IMR-90 (cell line): ENCODE measurements around the gene WDR27. TPM values are rescaled to one million over a fixed set of nuclear protein-coding genes. Genes with fewer than 3 reads are reported as not detected.
A peak's percentile ranks its signal among the peaks of the same experiment; 100 is the strongest.

Experiments used
- ATAC-seq: fragments of 200-7000 bp; cut with Tn5 transposase; 2 replicates; pipeline ENCODE4 v1.9.1; 2020; ENCODE audit warnings: low read depth, mild to moderate bottlenecking, moderate library complexity
- BruUV-seq: library from RNA; stranded (reverse); fragments of 400-500 nt; replicated peaks from 2 replicates; lab custom pipeline; 2021; lab: Mats Ljungman, UMichigan
- CTCF ChIA-PET: fragments of 300-600 bp; formaldehyde crosslinking; extraction: SDS; loops from one replicate; lab custom pipeline; 2021; ENCODE audit warnings: antibody characterized with exemption; lab: Yijun Ruan, JAX
- POLR2A ChIA-PET: fragments of 300-600 bp; sonication (Branson Sonifier 250); formaldehyde crosslinking; loops from one replicate; lab custom pipeline; 2022; ENCODE audit warnings: antibody characterized with exemption; ENCODE audit not compliant: unreplicated experiment; lab: Charles Lee
- DNase-seq: peaks from one replicate; pipeline ENCODE4 v3.0.0; 2013
- H2AFZ ChIP-seq: replicated peaks from 2 replicates; pipeline ENCODE3; 2013; ENCODE audit warnings: low read length, mild to moderate bottlenecking; ENCODE audit not compliant: poor library complexity
- H2AK5ac ChIP-seq: 2 replicates; pipeline ENCODE4 v1.6.1; 2013; ENCODE audit warnings: low read depth, low read length, inconsistent platforms
- H2AK9ac ChIP-seq: replicated peaks from 2 replicates; pipeline ENCODE3; 2013; ENCODE audit warnings: mild to moderate bottlenecking, low read depth, low read length, moderate library complexity; ENCODE audit not compliant: poor library complexity
- H2BK120ac ChIP-seq: 2 replicates; pipeline ENCODE4 v1.6.1; 2013; ENCODE audit warnings: low read depth, low read length, inconsistent platforms
- H2BK15ac ChIP-seq: 3 replicates; pipeline ENCODE4 v1.6.1; 2013; ENCODE audit warnings: low read depth, low read length, inconsistent platforms
- H2BK20ac ChIP-seq: 2 replicates; pipeline ENCODE4 v1.6.1; 2013; ENCODE audit warnings: low read depth, mild to moderate bottlenecking, inconsistent platforms, low read length, moderate library complexity
- H2BK5ac ChIP-seq: 2 replicates; pipeline ENCODE4 v1.6.1; 2013; ENCODE audit warnings: mild to moderate bottlenecking, low read depth, low read length, inconsistent platforms; ENCODE audit not compliant: poor library complexity, severe bottlenecking
- H3K14ac ChIP-seq: replicated peaks from 2 replicates; pipeline ENCODE4 v1.6.1; 2013; ENCODE audit warnings: low read depth, low read length, inconsistent platforms
- H3K18ac ChIP-seq: 2 replicates; pipeline ENCODE4 v1.6.1; 2013; ENCODE audit warnings: low read depth, low read length, control low read depth
- H3K23ac ChIP-seq: 2 replicates; pipeline ENCODE4 v1.6.1; 2013; ENCODE audit warnings: low read depth, low read length, inconsistent platforms
- H3K27ac ChIP-seq: 2 replicates; pipeline ENCODE4 v1.5.1; 2013; ENCODE audit warnings: mild to moderate bottlenecking, control low read depth, low read length; ENCODE audit not compliant: insufficient read depth
- H3K27me3 ChIP-seq: 2 replicates; pipeline ENCODE4 v1.6.1; 2013; ENCODE audit warnings: low read length; ENCODE audit not compliant: control insufficient read depth, insufficient read depth
- H3K36me3 ChIP-seq: 2 replicates; pipeline ENCODE4 v1.6.1; 2013; ENCODE audit warnings: low read length, mixed read lengths; ENCODE audit not compliant: control insufficient read depth, insufficient read depth
- H3K4ac ChIP-seq: 2 replicates; pipeline ENCODE4 v1.6.1; 2013; ENCODE audit warnings: low read depth, low read length, inconsistent platforms
- H3K4me1 ChIP-seq: 2 replicates; pipeline ENCODE4 v1.6.1; 2013; ENCODE audit warnings: low read length, mixed read lengths; ENCODE audit not compliant: control insufficient read depth, insufficient read depth
- H3K4me2 ChIP-seq: 2 replicates; pipeline ENCODE4 v1.6.1; 2013; ENCODE audit warnings: low read depth, mild to moderate bottlenecking, control low read depth, low read length, moderate library complexity
- H3K4me3 ChIP-seq: 2 replicates; pipeline ENCODE4 v1.5.1; 2013; ENCODE audit warnings: low read depth, mild to moderate bottlenecking, control low read depth, low read length, moderate library complexity; ENCODE audit not compliant: insufficient read depth
- H3K56ac ChIP-seq: 2 replicates; pipeline ENCODE4 v1.6.1; 2013; ENCODE audit warnings: low read length, inconsistent platforms; ENCODE audit not compliant: insufficient read depth; ENCODE audit errors: extremely low read depth
- H3K79me1 ChIP-seq, 2 experiments: 2 replicates each; pipeline ENCODE4 v1.6.1; 2013; ENCODE audit warnings: low read length in 2 of 2, inconsistent platforms in 1 of 2, low read depth in 1 of 2
- H3K9ac ChIP-seq: 2 replicates; pipeline ENCODE4 v1.6.1; 2013; ENCODE audit warnings: low read depth, low read length, control low read depth
- H3K9me1 ChIP-seq: 2 replicates; pipeline ENCODE4 v1.6.1; 2013; ENCODE audit warnings: low read length, inconsistent platforms; ENCODE audit not compliant: insufficient read depth
- H3K9me3 ChIP-seq: 2 replicates; pipeline ENCODE4 v1.6.1; 2013; ENCODE audit warnings: low read length; ENCODE audit not compliant: control insufficient read depth, insufficient read depth
- H4K20me1 ChIP-seq: 2 replicates; pipeline ENCODE4 v1.6.1; 2013; ENCODE audit warnings: low read length, inconsistent platforms; ENCODE audit not compliant: insufficient read depth
- H4K5ac ChIP-seq: 2 replicates; pipeline ENCODE4 v1.6.1; 2013; ENCODE audit warnings: mild to moderate bottlenecking, low read depth, low read length, control low read depth
- H4K8ac ChIP-seq, 2 experiments: 2 replicates each; pipeline ENCODE4 v1.6.1; 2013; ENCODE audit warnings: low read depth in 2 of 2, low read length in 2 of 2, control low read depth in 1 of 2, inconsistent platforms in 1 of 2
- H4K91ac ChIP-seq: 2 replicates; pipeline ENCODE4 v1.6.1; 2013; ENCODE audit warnings: low read depth, low read length, inconsistent platforms; ENCODE audit not compliant: insufficient read depth
- BHLHE40 ChIP-seq: fragments of 150-350 bp; IDR thresholded peaks from 2 replicates; pipeline ENCODE4 v1.6.1; 2016; ENCODE audit warnings: mild to moderate bottlenecking, low read depth, low read length
- CHD1 ChIP-seq: IDR thresholded peaks from 2 replicates; pipeline ENCODE4 v1.6.1; 2012; ENCODE audit warnings: low read depth, low read length, improper control_type of control experiment
- CTCF ChIP-seq: conservative IDR thresholded peaks from 2 replicates; pipeline ENCODE4 v1.5.1; 2012; ENCODE audit warnings: mild to moderate bottlenecking, low read depth, low read length, improper control_type of control experiment
- ELK1 ChIP-seq: fragments of 150-350 bp; IDR thresholded peaks from 2 replicates; pipeline ENCODE4 v1.6.1; 2016; ENCODE audit warnings: low read depth, mild to moderate bottlenecking, low read length, moderate library complexity, borderline replicate concordance
- FOS ChIP-seq: fragments of 150-350 bp; IDR thresholded peaks from 2 replicates; pipeline ENCODE4 v1.6.1; 2016; ENCODE audit warnings: low read depth, low read length
- MAFK ChIP-seq: IDR thresholded peaks from 2 replicates; pipeline ENCODE4 v1.6.1; 2012; ENCODE audit warnings: low read depth, low read length, improper control_type of control experiment
- MXI1 ChIP-seq: IDR thresholded peaks from 2 replicates; pipeline ENCODE4 v1.6.1; 2012; ENCODE audit warnings: low read depth, mild to moderate bottlenecking, low read length, moderate library complexity, borderline replicate concordance
- NFE2L2 ChIP-seq: fragments of 150-350 bp; IDR thresholded peaks from 2 replicates; pipeline ENCODE4 v1.6.1; 2016; ENCODE audit warnings: low read depth, mild to moderate bottlenecking, low read length
- RAD21 ChIP-seq: IDR thresholded peaks from 2 replicates; pipeline ENCODE4 v1.6.1; 2012; ENCODE audit warnings: low read length, improper control_type of control experiment
- RCOR1 ChIP-seq: IDR thresholded peaks from 2 replicates; pipeline ENCODE4 v1.6.1; 2012; ENCODE audit warnings: mild to moderate bottlenecking, low read length, improper control_type of control experiment; ENCODE audit not compliant: insufficient replicate concordance
- RFX5 ChIP-seq: IDR thresholded peaks from 2 replicates; pipeline ENCODE4 v1.8.0; 2012; ENCODE audit warnings: low read depth, mild to moderate bottlenecking, low read length, moderate library complexity
- SMC3 ChIP-seq: fragments of 150-350 bp; IDR thresholded peaks from 2 replicates; pipeline ENCODE4 v1.6.1; 2016; ENCODE audit warnings: low read depth, mild to moderate bottlenecking, antibody characterized with exemption, low read length, moderate library complexity
- WGBS, 2 experiments: methylation state at CpG; one replicate each; pipeline versions ENCODE4 v1.1.5 to v1.1.7; 2013; ENCODE audit warnings: missing lambda C conversion rate in 2 of 2; ENCODE audit not compliant: insufficient read length in 1 of 2; ENCODE audit errors: extremely low coverage in 2 of 2; 5-methylcytosine and 5-hydroxymethylcytosine counted together
- dilution Hi-C: fragments of 300-500 bp; cut with HindIII; formaldehyde crosslinking; loops from one replicate; pipeline ENCODE4 v1.14.3; 2018; ENCODE audit warnings: low sequenced_read_pairs; ENCODE audit not compliant: unreplicated experiment
- in situ Hi-C: fragments of 300-500 bp; cut with MboI; formaldehyde crosslinking; loops from 3 replicates; pipeline ENCODE4 v1.14.3; 2019; ENCODE audit warnings: low sequenced_read_pairs, inconsistent platforms, mixed read lengths
- intact Hi-C: fragments of 100-400 bp; cut with micrococcal nuclease; formaldehyde crosslinking; loops from 2 replicates; pipeline ENCODE4 v1.10.0; 2022
- polyA plus RNA-seq, 3 experiments: library from polyadenylated mRNA; depleted of rRNA; stranded (reverse); fragments of >200 nt; gene quantifications; 2 replicates each; pipeline ENCODE4 v1.2.3, GENCODE V29; 2012; ENCODE audit warnings: low replicate concordance in 1 of 3
- total RNA-seq: library from RNA; depleted of rRNA; stranded (reverse); fragments of >200 nt; gene quantifications from 2 replicates; pipeline ENCODE4 v1.2.3, GENCODE V29; 2012

Gene WDR27
- total and polyA plus RNA-seq, 2 of the 4 experiments (the other 2 are of a cell fraction), result 7.0 to 18.5 TPM

GRCh38 chr6:169725125-169726048 is 23.6 kb upstream of the WDR27 start:
- Histone ChIP-seq H2BK20ac (no peak overlapping the region), H4K5ac (peak overlapping the region; percentile 46; the same call in 1 of the 2 replicates), H3K9me1 (peaks cover 2% of the 10 kb centered on the region; the same call in 1 of the 2 replicates), H3K4me3 (peak overlapping the region; percentile 48), H4K91ac (peak overlapping the region; percentile 38; the same call in 1 of the 2 replicates), H2BK120ac (no peak overlapping the region), H3K4ac (peak overlapping the region; percentile 74), H3K56ac (peak overlapping the region; percentile 5; the same call in 1 of the 2 replicates), H3K4me1 (peaks cover 4% of the 10 kb centered on the region; the same call in 1 of the 2 replicates), H3K9me3 (no peaks in the 10 kb centered on the region), H3K79me1 (peaks cover 5 to 16% of the 10 kb centered on the region in 2 experiments; a peak in 3 of 4 replicates), H3K9ac (peak overlapping the region; percentile 57), H4K20me1 (peaks cover 7% of the 10 kb centered on the region), H2BK5ac (peak overlapping the region; percentile 40), H3K14ac (no peak overlapping the region), H3K4me2 (peak overlapping the region; percentile 37), H2AK5ac (no peak overlapping the region), H4K8ac (peak overlapping the region; percentile 14 to 27; a peak in 3 of 4 replicates), H3K36me3 (no peaks in the 10 kb centered on the region), H3K18ac (peak overlapping the region; percentile 17; the same call in 1 of the 2 replicates), H2AFZ (peak overlapping the region; percentile 92), H3K27ac (peak overlapping the region; percentile 81), H2BK15ac (no peak overlapping the region), H3K23ac (0 out of 2 replicates have a peak overlapping the region, but pooled peaks have one; percentile 26), H2AK9ac (peak overlapping the region; percentile 81), H3K27me3 (no peaks in the 10 kb centered on the region)
- dilution Hi-C loops, result no loop called here
- WGBS, 2 experiments, result 32 to 100% methylated on average over 2 to 13 of the region's 29 CpGs
- DNase-seq (peak; percentile 94), ATAC-seq (peak; percentile 33)
- ChIA-PET CTCF (no interaction called here), POLR2A (no interaction called here)
- intact Hi-C loops, result no loop called here
- no TSS peak for BruUV-seq
- in situ Hi-C loops, result no loop called here
- TF ChIP-seq ELK1 (no peak), CHD1 (0 out of 2 replicates have a peak, but pooled peaks have one; percentile 27), CTCF (no peak), RFX5 (no peak), MAFK (no peak), RCOR1 (peak; percentile 54), MXI1 (no peak), SMC3 (no peak), BHLHE40 (peak; percentile 57; the same call in 1 of the 2 replicates), NFE2L2 (no peak), FOS (peak; percentile 81), RAD21 (no peak)
